T-helper 2 cell treated with Interferon-gamma antibody and Interleukin-4, amounts not matched to agents 100 ng/mL and 5 ng/mL, for 36 hours (primary cell): ENCODE results near the gene GAK. TPM values are rescaled to one million over a fixed set of nuclear protein-coding genes. Genes with fewer than 3 reads are reported as not detected.
"Not testable (repeated sequence)": the region's sequence is repeated elsewhere in the genome, so short reads cannot be mapped to it uniquely, and the experiment has no call there.

Experiments used
- intact Hi-C: fragments of 100-400 bp; cut with micrococcal nuclease; formaldehyde crosslinking; loops from one replicate; pipeline ENCODE4 v1.15.1; 2023
- total RNA-seq: library from RNA; stranded (reverse); gene quantifications from 2 replicates; pipeline ENCODE4 v1.2.3, GENCODE V29; 2022

The GAK gene
- total RNA-seq, 1 donor from 2014 or later, result 144 TPM

DNA sequence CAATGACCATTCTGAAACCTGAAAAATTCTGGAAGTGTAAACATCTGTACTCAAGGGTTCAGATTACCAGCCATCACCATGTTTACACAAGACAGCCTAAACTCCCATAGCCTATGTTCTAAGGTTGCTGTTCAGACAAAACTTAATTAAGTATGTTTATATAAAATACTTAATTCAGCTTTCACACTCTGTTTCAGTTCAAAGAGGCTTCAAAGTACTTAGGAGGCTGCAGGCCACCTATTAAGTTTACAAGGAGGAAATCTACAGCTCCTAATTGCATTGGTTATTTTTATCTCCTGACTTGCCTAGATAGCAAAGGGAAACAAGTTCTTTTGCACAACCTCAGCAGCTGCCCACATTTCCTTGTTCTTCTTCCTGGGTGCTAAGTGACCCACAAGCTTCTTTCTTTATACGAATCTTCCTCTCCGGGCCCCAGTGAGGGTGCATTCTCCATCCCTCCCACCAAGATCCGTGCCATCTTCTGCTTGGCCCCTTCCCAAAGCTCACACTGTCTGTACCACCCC lies 2.0 kb downstream of the GAK start:
- intact Hi-C loops, result loop anchor here (1.0 to 5.0 kb wide), 6 partner anchors 57 to 417 kb away; partner anchors contain the start of genes FGFRL1, IDUA, MAEA and PCGF3

- intact Hi-C loops, result no loop called here
Measured at GRCh38 chr4:929096-929765, 2.9 kb downstream of the GAK start.

- intact Hi-C loops, result not testable (repeated sequence)
Measured at GRCh38 chr4:927566-927965, 4.5 kb downstream of the GAK start.

- intact Hi-C loops, result no loop called here
Measured at GRCh38 chr4:926538-926937, 5.6 kb downstream of the GAK start.

GRCh38 chr4:925771-926500 lies 6.2 kb downstream of the GAK start:
- intact Hi-C loops, result no loop called here

- intact Hi-C loops, result no loop called here
Measured at GRCh38 chr4:925171-925570, 6.9 kb downstream of the GAK start.

GRCh38 chr4:924107-925096 lies 7.7 kb downstream of the GAK start:
- intact Hi-C loops, result no loop called here

GRCh38 chr4:921830-922331 lies 10.2 kb downstream of the GAK start:
- intact Hi-C loops, result no loop called here

DNA sequence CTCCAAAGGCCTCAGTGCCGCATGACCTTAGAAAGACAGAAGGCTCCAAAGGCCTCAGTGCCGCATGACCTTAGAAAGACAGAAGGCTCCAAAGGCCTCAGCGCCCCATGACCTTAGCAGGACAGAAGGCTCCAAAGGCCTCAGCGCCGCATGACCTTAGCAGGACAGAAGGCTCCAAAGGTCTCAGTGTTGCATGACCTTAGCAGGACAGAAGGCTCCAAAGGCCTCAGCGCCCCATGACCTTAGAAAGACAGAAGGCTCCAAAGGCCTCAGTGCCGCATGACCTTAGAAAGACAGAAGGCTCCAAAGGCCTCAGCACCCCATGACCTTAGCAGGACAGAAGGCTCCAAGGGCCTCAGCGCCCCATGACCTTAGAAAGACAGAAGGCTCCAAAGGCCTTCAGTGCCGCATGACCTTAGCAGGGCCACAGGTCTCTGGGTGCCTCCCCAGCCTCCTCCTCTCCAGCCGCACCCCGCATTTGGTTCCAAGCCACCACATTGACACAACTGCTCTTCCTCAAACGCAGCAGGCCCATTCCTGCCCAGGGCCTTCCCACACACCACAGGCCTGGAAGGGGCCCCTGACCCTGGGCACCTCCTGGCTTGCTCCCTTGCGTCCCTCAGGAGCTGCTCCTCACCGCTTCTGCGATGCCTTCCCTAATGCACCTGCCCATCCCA lies 13.0 kb downstream of the GAK start:
- intact Hi-C loops, result not testable (repeated sequence)

DNA sequence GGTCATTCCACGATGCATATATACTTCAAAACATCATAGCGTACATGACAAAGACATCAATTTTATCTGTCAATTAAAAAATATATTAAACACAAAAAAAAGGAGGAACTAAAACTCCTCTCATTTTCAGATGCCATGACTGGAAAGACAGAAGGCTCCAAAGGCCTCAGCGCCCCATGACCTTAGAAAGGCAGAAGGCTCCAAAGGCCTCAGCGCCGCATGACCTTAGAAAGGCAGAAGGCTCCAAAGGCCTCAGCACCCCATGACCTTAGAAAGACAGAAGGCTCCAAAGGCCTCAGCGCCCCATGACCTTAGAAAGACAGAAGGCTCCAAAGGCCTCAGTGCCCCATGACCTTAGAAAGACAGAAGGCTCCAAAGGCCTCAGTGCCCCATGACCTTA lies 13.5 kb downstream of the GAK start:
- intact Hi-C loops, result not testable (repeated sequence)

GRCh38 chr4:917992-918391 lies 14.1 kb downstream of the GAK start:
- intact Hi-C loops, result no loop called here

- intact Hi-C loops, result no loop called here
Measured at GRCh38 chr4:917466-917865, 14.7 kb downstream of the GAK start.

DNA sequence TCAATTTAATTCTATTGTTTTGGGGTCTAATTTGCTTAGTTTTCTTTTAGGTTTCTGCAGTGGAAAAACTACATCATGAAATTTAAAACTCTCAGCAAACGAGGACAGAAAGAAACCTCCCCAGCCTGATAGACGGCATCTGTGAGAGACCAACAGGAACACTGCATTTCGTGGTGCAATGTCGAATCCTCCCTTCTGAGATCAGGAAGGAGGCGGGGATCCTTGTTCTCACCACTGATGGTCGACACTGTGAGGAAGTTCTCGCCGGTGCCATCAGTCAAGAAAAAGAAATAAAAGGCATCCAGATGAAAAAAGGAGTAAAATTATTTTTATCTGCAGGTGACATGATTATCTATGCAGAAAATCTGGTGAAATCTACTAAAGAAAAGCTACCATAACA lies 16.5 kb downstream of the GAK start:
- intact Hi-C loops, result no loop called here

- intact Hi-C loops, result no loop called here
Measured at GRCh38 chr4:915041-915474, 17.1 kb downstream of the GAK start.

DNA sequence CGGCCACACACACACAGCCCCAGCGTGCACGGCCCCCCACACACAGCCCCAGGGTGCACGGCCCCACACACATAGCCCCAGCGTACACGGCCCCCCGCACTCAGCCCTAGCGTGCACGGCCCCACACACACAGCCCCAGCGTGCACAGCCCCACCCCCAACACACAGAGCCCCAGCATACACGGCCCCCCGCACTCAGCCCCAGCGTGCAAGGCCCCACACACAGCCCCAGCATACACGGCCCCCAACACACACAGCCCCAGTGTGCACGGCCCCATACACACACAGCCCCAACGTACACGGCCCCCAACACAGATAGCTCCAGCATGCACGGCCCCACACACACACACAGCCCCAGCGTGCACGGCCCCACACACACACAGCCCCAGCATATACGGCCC lies 17.6 kb downstream of the GAK start:
- intact Hi-C loops, result no loop called here

DNA sequence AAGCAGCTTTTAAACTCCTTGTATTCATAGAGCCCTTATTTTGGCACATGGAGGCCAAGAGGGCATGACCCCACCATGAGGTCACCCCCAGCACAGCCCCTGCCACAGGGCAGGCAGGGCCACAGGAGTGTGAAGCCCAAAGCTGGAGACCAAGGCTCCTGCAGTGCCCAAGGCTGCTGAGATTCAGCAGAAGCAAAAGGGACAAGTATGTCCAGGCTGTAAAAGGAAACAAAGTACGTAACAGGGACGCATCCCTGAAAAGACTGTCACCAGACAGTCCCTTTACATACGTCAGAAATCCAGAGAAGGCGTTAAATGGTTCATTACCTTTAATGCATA lies 18.9 kb downstream of the GAK start:
- intact Hi-C loops, result no loop called here

DNA sequence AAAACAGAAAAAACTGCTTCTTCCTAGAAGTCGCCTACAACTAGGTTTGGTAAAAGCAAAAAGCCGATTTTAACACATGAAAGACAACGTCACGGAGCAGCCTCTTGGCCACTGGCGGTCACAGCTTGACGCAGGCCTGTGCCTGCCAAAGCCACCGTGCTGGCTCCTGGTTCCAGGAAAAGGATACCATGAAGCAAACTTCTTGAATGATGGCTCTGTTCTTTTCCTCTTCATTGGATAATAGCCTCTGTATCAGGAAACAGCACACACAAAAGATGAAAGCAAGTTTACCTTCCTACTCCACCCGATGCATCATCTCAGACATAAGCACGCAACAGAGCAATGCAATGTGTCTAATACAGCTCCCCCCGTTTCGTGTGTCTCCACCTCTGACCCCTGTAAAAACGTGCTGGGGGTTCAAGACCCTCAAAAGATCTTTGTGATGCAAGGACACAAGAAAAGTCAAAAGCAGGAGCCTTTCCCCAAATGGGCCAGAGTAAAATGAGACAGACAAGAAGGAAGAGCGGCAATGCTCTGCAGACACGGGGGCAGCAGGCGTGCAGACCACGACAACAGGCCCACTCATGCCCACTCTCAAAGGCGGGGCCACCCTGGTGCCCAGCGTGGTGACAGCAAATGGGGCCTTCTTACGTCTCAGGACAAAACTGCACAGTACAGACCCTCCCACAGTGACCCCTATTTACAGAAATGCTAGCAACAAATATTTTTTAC lies 19.4 kb downstream of the GAK start:
- intact Hi-C loops, result no loop called here

GRCh38 chr4:911871-912490 lies 20.1 kb downstream of the GAK start:
- intact Hi-C loops, result no loop called here

- intact Hi-C loops, result no loop called here
Measured at GRCh38 chr4:911221-911751, 20.8 kb downstream of the GAK start.
